ENCODE results near the gene ENKD1. TPM values are rescaled to one million over a fixed set of nuclear protein-coding genes. Genes with fewer than 3 reads are reported as not detected.

Gene ENKD1
- total and polyA plus RNA-seq, 2 of the 13 experiments (the other 11 are each of a cell fraction or from before 2014, with no cell fraction given), result 10.8 to 20.8 TPM

DNA sequence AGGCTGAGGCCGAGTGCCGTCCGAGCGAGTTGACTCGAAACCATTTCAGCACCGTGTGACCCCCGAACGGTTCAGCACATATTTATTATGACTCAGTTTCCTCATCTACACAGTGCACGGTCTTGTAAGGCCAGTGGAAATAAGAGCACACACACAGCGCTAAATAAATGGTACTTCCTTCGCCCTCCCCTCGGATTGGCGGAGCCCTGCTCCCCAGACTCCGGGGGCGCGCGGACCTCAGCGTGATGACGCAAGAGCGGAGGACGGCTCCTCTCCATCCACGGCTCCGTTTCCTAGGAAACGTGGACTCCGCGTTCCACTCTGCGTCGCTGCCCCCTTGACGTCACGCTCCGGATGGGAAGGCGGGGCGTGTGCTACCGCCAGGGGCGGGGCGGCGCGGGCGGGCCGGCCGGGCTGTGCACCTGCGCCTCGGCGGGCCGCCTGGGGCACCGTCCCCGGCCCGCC, 6.0 kb downstream of the ENKD1 start, which contains the start of gene PARD6A (continued):
- no peak for TF ChIP-seq ZKSCAN5 (CRISPR knock-in tag; IDR thresholded peaks at IDR 0.05)
- no peak for TF ChIP-seq HMG20A (CRISPR knock-in tag; IDR thresholded peaks at IDR 0.05; ENCODE audit: borderline replicate concordance)
- no peak for TF ChIP-seq IKZF4 (CRISPR knock-in tag; IDR thresholded peaks at IDR 0.05; ENCODE audit: borderline replicate concordance, low read depth, not compliant biosample characterization)
- no peak for TF ChIP-seq U2AF2 (IDR thresholded peaks at IDR 0.05; ENCODE audit: low read depth, low read length)
- TF ChIP-seq RELA (CRISPR knock-in tag; IDR thresholded peaks at IDR 0.05), result no peak; the same call in 1 of the 2 replicates
- TF ChIP-seq CREB1 (IDR thresholded peaks at IDR 0.05), result peak; percentile 98
- peak; percentile 89 for TF ChIP-seq CREB1 (CRISPR knock-in tag; IDR thresholded peaks at IDR 0.05)
- TF ChIP-seq, protein P1, sequence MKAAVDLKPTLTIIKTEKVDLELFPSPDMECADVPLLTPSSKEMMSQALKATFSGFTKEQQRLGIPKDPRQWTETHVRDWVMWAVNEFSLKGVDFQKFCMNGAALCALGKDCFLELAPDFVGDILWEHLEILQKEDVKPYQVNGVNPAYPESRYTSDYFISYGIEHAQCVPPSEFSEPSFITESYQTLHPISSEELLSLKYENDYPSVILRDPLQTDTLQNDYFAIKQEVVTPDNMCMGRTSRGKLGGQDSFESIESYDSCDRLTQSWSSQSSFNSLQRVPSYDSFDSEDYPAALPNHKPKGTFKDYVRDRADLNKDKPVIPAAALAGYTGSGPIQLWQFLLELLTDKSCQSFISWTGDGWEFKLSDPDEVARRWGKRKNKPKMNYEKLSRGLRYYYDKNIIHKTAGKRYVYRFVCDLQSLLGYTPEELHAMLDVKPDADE (CRISPR knock-in tag; IDR thresholded peaks at IDR 0.05), result no peak
- TF ChIP-seq, protein P2, sequence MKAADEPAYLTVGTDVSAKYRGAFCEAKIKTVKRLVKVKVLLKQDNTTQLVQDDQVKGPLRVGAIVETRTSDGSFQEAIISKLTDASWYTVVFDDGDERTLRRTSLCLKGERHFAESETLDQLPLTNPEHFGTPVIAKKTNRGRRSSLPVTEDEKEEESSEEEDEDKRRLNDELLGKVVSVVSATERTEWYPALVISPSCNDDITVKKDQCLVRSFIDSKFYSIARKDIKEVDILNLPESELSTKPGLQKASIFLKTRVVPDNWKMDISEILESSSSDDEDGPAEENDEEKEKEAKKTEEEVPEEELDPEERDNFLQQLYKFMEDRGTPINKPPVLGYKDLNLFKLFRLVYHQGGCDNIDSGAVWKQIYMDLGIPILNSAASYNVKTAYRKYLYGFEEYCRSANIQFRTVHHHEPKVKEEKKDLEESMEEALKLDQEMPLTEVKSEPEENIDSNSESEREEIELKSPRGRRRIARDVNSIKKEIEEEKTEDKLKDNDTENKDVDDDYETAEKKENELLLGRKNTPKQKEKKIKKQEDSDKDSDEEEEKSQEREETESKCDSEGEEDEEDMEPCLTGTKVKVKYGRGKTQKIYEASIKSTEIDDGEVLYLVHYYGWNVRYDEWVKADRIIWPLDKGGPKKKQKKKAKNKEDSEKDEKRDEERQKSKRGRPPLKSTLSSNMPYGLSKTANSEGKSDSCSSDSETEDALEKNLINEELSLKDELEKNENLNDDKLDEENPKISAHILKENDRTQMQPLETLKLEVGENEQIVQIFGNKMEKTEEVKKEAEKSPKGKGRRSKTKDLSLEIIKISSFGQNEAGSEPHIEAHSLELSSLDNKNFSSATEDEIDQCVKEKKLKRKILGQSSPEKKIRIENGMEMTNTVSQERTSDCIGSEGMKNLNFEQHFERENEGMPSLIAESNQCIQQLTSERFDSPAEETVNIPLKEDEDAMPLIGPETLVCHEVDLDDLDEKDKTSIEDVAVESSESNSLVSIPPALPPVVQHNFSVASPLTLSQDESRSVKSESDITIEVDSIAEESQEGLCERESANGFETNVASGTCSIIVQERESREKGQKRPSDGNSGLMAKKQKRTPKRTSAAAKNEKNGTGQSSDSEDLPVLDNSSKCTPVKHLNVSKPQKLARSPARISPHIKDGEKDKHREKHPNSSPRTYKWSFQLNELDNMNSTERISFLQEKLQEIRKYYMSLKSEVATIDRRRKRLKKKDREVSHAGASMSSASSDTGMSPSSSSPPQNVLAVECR (CRISPR knock-in tag; IDR thresholded peaks at IDR 0.05; ENCODE audit: borderline replicate concordance), result peak; percentile 46; the same call in 1 of the 2 replicates
- no peak; the same call in 1 of the 2 replicates for TF ChIP-seq ELF3 (CRISPR knock-in tag; IDR thresholded peaks at IDR 0.05)
- TF ChIP-seq HNF4G (IDR thresholded peaks at IDR 0.05; ENCODE audit: borderline replicate concordance, low read depth, low read length), result no peak
- no peak for TF ChIP-seq HNF4G (CRISPR knock-in tag; IDR thresholded peaks at IDR 0.05; ENCODE audit: borderline replicate concordance, low read depth)
- no peak for TF ChIP-seq SRSF9 (IDR thresholded peaks at IDR 0.05; ENCODE audit: borderline replicate concordance, insufficient read depth, low read depth, low read length, poor library complexity, severe bottlenecking)
- TF ChIP-seq ZNF317 (CRISPR knock-in tag; IDR thresholded peaks at IDR 0.05), result no peak
- no peak for TF ChIP-seq ZNF660 (CRISPR knock-in tag; IDR thresholded peaks at IDR 0.05; ENCODE audit: borderline replicate concordance, low read depth)
- no peak for TF ChIP-seq MAF1 (CRISPR knock-in tag; IDR thresholded peaks at IDR 0.05; ENCODE audit: borderline replicate concordance)
- TF ChIP-seq, protein P3, sequence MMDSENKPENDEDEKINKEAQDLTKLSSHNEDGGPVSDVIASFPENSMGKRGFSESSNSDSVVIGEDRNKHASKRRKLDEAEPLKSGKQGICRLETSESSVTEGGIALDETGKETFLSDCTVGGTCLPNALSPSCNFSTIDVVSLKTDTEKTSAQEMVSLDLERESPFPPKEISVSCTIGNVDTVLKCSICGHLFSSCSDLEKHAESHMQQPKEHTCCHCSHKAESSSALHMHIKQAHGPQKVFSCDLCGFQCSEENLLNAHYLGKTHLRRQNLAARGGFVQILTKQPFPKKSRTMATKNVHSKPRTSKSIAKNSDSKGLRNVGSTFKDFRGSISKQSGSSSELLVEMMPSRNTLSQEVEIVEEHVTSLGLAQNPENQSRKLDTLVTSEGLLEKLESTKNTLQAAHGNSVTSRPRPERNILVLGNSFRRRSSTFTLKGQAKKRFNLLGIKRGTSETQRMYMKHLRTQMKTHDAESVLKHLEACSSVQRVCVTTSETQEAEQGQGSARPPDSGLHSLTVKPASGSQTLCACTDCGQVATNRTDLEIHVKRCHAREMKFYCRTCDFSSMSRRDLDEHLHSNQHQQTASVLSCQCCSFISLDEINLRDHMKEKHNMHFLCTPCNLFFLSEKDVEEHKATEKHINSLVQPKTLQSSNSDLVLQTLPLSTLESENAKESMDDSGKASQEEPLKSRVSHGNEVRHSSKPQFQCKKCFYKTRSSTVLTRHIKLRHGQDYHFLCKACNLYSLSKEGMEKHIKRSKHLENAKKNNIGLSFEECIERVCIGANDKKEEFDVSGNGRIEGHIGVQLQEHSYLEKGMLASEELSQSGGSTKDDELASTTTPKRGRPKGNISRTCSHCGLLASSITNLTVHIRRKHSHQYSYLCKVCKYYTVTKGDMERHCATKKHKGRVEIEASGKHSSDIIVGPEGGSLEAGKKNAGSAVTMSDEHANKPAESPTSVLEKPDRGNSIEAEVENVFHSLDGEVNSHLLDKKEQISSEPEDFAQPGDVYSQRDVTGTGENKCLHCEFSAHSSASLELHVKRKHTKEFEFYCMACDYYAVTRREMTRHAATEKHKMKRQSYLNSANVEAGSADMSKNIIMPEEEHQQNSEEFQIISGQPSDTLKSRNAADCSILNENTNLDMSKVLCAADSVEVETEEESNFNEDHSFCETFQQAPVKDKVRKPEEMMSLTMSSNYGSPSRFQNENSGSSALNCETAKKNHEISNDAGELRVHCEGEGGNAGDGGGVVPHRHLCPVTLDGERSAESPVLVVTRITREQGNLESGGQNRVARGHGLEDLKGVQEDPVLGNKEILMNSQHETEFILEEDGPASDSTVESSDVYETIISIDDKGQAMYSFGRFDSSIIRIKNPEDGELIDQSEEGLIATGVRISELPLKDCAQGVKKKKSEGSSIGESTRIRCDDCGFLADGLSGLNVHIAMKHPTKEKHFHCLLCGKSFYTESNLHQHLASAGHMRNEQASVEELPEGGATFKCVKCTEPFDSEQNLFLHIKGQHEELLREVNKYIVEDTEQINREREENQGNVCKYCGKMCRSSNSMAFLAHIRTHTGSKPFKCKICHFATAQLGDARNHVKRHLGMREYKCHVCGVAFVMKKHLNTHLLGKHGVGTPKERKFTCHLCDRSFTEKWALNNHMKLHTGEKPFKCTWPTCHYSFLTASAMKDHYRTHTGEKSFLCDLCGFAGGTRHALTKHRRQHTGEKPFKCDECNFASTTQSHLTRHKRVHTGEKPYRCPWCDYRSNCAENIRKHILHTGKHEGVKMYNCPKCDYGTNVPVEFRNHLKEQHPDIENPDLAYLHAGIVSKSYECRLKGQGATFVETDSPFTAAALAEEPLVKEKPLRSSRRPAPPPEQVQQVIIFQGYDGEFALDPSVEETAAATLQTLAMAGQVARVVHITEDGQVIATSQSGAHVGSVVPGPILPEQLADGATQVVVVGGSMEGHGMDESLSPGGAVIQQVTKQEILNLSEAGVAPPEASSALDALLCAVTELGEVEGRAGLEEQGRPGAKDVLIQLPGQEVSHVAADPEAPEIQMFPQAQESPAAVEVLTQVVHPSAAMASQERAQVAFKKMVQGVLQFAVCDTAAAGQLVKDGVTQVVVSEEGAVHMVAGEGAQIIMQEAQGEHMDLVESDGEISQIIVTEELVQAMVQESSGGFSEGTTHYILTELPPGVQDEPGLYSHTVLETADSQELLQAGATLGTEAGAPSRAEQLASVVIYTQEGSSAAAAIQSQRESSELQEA (CRISPR knock-in tag; IDR thresholded peaks at IDR 0.05; ENCODE audit: not compliant biosample characterization), result peak; percentile 0

Data from HepG2 (cell line).